Measurements from ENCODE around the gene CLTC. TPM values are rescaled to one million over a fixed set of nuclear protein-coding genes. Genes with fewer than 3 reads are reported as not detected.
A peak's percentile ranks its signal among the peaks of the same experiment; 100 is the strongest.

CLTC gene
- polyA plus RNA-seq, 2 of the 4 experiments (the other 2 are of a cell fraction): 183 to 360 TPM

DNA sequence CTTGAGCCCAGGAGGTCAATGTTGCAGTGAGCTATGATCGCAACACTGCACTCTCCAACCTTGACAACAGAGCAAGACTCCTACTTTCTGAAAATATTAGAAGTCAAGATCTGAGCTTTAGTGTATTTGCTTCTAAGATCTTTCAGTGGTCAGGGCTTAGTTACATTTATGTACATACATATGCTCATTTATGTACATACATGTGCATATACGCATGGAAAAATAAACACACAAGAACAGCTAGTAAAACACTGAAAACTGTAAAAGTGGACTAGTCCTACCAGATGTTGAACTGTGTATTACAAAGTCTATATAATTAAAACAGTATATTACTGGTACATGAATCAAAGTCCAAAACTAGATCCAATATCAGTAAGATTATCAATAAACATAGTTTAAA, 59.2 kb downstream of the CLTC start:
- WGBS (ENCODE audit: missing lambda C conversion rate): 61% methylated on average over 2 of the region's 2 CpGs
- H3K27ac ChIP-seq: no peak overlapping the region
- TF ChIP-seq, protein P1, sequence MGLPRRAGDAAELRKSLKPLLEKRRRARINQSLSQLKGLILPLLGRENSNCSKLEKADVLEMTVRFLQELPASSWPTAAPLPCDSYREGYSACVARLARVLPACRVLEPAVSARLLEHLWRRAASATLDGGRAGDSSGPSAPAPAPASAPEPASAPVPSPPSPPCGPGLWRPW (IDR thresholded peaks at IDR 0.05): no peak
- no peak for TF ChIP-seq JUNB (IDR thresholded peaks at IDR 0.05)
- no peak for TF ChIP-seq HDAC2 (IDR thresholded peaks at IDR 0.05)
- TF ChIP-seq ZSCAN20 (CRISPR knock-in tag; IDR thresholded peaks at IDR 0.05): no peak

DNA sequence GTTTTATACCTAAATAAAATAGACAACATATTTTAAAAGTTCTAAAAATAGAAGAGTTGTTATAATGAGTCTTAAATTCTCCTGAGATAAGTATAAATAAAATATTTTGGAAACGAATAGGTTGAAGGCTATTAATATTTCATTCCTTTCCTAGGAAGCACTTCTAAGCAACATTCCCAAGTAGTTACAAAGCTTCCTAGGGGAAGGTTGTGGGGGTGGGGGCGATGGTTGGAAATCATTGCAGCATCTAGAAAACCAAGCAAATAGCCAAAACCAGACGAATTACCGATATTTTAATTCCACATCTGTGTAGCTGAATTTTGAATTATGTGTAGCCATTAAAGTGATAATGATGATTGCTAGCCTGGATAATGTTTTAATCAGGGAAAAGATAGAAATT, 60.6 kb downstream of the CLTC start:
- POLR2A ChIA-PET: no interaction called here
- CTCF ChIA-PET: interaction anchor here (0.6 to 1.5 kb wide), 2 partner anchors 9 to 357 kb away, joined by 3 to 4 read pairs; no protein-coding TSS in a partner anchor
- Histone ChIP-seq H3K4me3 (no peak overlapping the region), H3K4me2 (no peak overlapping the region), H3K4me1 (no peaks in the 10 kb centered on the region), H3K9me3 (no peaks in the 10 kb centered on the region), H3K27ac (no peak overlapping the region)
- WGBS (ENCODE audit: missing lambda C conversion rate): 82% methylated on average over 4 of the region's 4 CpGs
- no peak for DNase-seq (ENCODE audit: low read depth in 1 of 2, low spot score in 1 of 2)
- no peak for ATAC-seq
- TF ChIP-seq EP300 (IDR thresholded peaks at IDR 0.05): no peak
- no peak for FAIRE-seq

More for the DNA sequence above, 59.2 kb downstream of the CLTC start:
- CTCF ChIA-PET: interaction anchor here (0.6 to 1.3 kb wide), 4 partner anchors 9 to 158 kb away, joined by 3 to 4 read pairs (median 3); no protein-coding TSS in a partner anchor
- DNase-seq (ENCODE audit: low read depth in 1 of 2, low spot score in 1 of 2) (no peak), ATAC-seq (no peak), FAIRE-seq (peak; percentile 39)
- POLR2A ChIA-PET: interaction anchor here (1.5 kb wide), 1 partner anchor 60 kb away, joined by 4 read pairs; the partner anchor contains the start of gene CLTC
- H3K4me2 ChIP-seq: no peak overlapping the region
- no peaks in the 10 kb centered on the region for H3K4me1 ChIP-seq
- H3K9me3 ChIP-seq: no peaks in the 10 kb centered on the region
- H3K4me3 ChIP-seq: no peak overlapping the region

DNA sequence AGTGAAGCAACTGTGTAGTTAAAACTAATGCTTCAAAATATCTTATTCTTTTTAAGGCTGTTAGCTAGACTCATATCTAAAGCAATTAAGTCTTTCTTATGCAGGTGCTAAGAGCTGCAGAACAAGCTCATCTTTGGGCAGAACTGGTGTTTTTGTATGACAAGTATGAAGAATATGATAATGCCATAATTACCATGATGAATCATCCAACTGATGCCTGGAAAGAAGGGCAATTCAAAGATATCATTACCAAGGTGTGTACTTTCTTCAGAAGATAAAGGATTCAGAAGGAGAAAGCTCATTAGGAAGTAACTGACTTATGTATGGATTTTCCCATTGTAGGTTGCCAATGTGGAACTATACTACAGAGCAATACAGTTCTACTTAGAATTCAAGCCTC, 63.6 kb downstream of the CLTC start:
- no peak for DNase-seq (ENCODE audit: low read depth in 1 of 2, low spot score in 1 of 2)
- Histone ChIP-seq H3K27ac (no peak overlapping the region), H3K4me2 (no peak overlapping the region), H3K4me3 (no peak overlapping the region), H3K4me1 (no peaks in the 10 kb centered on the region), H3K9me3 (no peaks in the 10 kb centered on the region)
- POLR2A ChIA-PET: interaction anchor here (1.6 kb wide), 1 partner anchor 24 kb away, joined by 5 read pairs; the partner anchor contains the start of genes PTRH2 and VMP1
- no peak for FAIRE-seq
- no peak for TF ChIP-seq NPAS2 (CRISPR knock-in tag; IDR thresholded peaks at IDR 0.05; ENCODE audit: borderline replicate concordance)
- 0 out of 2 replicates have a peak, but pooled peaks have one; percentile 41 for TF ChIP-seq HOXA7 (CRISPR knock-in tag; IDR thresholded peaks at IDR 0.05)
- TF ChIP-seq KDM1A (IDR thresholded peaks at IDR 0.05; ENCODE audit: low read depth): no peak
- TF ChIP-seq, protein P2, sequence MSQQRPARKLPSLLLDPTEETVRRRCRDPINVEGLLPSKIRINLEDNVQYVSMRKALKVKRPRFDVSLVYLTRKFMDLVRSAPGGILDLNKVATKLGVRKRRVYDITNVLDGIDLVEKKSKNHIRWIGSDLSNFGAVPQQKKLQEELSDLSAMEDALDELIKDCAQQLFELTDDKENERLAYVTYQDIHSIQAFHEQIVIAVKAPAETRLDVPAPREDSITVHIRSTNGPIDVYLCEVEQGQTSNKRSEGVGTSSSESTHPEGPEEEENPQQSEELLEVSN (IDR thresholded peaks at IDR 0.05; ENCODE audit: borderline replicate concordance, low read depth): no peak
- no peak for TF ChIP-seq HOXB13 (CRISPR knock-in tag; IDR thresholded peaks at IDR 0.05; ENCODE audit: low read depth)
- no peak for TF ChIP-seq MAFK (IDR thresholded peaks at IDR 0.05; ENCODE audit: partially characterized antibody)
- CTCF ChIA-PET: interaction anchor here (0.9 to 1.3 kb wide), 3 partner anchors 24 to 231 kb away, joined by 3 to 4 read pairs (median 4); partner anchors contain the start of genes PTRH2 and VMP1
- no peak; a peak in 1 of 6 replicates for ATAC-seq

DNA sequence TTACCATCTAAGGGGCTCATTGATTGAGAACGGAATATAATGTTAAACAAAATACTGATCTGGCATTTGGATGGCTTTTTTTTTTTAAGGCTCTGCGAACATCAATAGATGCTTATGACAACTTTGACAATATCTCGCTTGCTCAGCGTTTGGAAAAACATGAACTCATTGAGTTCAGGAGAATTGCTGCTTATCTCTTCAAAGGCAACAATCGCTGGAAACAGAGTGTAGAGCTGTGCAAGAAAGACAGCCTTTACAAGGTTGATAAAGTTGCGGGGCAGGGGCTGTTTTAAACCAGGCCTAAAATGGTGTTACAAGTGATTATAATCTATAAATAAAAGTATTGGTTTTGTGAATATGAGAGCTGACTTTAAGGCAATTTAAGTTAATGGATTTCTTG, 65.3 kb downstream of the CLTC start:
- TF ChIP-seq MAFK (IDR thresholded peaks at IDR 0.05; ENCODE audit: partially characterized antibody) (peak; percentile 16), KDM5A (IDR thresholded peaks at IDR 0.05) (no peak)
- 94% methylated on average over 6 of the region's 6 CpGs for WGBS (ENCODE audit: missing lambda C conversion rate)
- DNase-seq (ENCODE audit: low read depth in 1 of 2, low spot score in 1 of 2) (no peak), ATAC-seq (no peak), FAIRE-seq (no peak)
- CTCF ChIA-PET: interaction anchor here (1.3 to 1.5 kb wide), 3 partner anchors 14 to 28 kb away, joined by 3 to 5 read pairs (median 4); no protein-coding TSS in a partner anchor
- H3K4me3 ChIP-seq: no peak overlapping the region
- POLR2A ChIA-PET: interaction anchor here (2.9 kb wide), 1 partner anchor 22 kb away, joined by 11 read pairs; the partner anchor contains the start of genes PTRH2 and VMP1
- no peaks in the 10 kb centered on the region for H3K9me3 ChIP-seq
- no peak overlapping the region for H3K27ac ChIP-seq
- no peaks in the 10 kb centered on the region for H3K4me1 ChIP-seq
- H3K4me2 ChIP-seq: no peak overlapping the region

DNA sequence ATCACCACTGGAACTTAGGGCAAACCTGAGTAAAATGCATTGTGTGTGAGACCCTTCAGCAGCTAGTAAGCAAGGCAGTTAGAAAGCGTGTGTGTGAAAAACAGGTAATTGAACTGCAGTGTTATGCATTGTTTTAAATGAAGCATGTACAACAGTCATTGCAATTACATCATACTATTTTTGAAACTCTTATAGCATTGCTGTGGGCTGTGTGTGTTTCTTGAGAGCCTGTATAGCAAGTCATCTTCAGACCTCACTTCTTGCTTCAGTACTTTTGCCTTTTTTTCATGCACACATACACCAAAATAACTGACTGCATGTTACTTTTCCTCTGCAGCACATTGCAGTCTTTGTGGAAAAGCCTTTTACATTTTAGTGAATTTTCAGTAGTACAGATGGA, 68.3 kb downstream of the CLTC start:
- 90% methylated on average over 1 of the region's 1 CpG for WGBS (ENCODE audit: missing lambda C conversion rate)

More for the DNA sequence above, 68.3 kb downstream of the CLTC start:
- Histone ChIP-seq H3K9me3 (no peaks in the 10 kb centered on the region), H3K4me1 (no peaks in the 10 kb centered on the region), H3K4me2 (no peak overlapping the region), H3K4me3 (no peak overlapping the region), H3K27ac (0 out of 6 replicates have a peak overlapping the region, but pooled peaks of 1 of the 2 experiments have one; percentile 11)
- ATAC-seq (peak in 1 of 2 experiments; percentile 18; a peak in 3 of 6 replicates), FAIRE-seq (no peak), DNase-seq (ENCODE audit: low read depth in 1 of 2, low spot score in 1 of 2) (no peak)
- no peak for TF ChIP-seq SMC3 (IDR thresholded peaks at IDR 0.05)
- TF ChIP-seq FOSL2 (IDR thresholded peaks at IDR 0.05): no peak
- TF ChIP-seq FOSL2 (CRISPR knock-in tag; IDR thresholded peaks at IDR 0.05): no peak
- TF ChIP-seq NPAS2 (CRISPR knock-in tag; IDR thresholded peaks at IDR 0.05; ENCODE audit: borderline replicate concordance): no peak
- TF ChIP-seq CHD4 (IDR thresholded peaks at IDR 0.05; ENCODE audit: borderline replicate concordance): no peak
- POLR2A ChIA-PET: no interaction called here
- CTCF ChIA-PET: interaction anchor here (0.6 to 1.6 kb wide), 3 partner anchors 9 to 715 kb away, joined by 3 read pairs; no protein-coding TSS in a partner anchor
